Measurements from ENCODE around the gene TAF7.

DNA sequence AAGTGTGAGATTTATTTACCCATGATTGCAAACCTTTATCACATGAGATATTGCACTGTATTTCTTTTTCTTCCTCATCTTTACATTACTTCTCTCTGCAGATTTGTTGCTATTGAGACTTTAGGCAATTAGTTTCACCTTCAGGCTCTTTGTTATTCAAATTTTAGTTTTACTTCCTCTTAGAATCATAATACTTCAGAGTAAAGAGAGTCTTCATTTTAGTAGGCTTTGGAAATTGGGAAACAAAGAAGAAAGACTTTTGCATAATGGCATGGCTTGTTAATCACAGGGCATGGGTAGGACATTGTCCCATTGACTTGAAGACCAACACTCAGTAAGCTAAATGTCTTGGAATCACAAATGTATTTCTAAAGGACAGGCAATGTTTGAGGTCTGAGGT lies 42.1 kb upstream of the TAF7 start:
- TF ChIP-seq, protein P1, sequence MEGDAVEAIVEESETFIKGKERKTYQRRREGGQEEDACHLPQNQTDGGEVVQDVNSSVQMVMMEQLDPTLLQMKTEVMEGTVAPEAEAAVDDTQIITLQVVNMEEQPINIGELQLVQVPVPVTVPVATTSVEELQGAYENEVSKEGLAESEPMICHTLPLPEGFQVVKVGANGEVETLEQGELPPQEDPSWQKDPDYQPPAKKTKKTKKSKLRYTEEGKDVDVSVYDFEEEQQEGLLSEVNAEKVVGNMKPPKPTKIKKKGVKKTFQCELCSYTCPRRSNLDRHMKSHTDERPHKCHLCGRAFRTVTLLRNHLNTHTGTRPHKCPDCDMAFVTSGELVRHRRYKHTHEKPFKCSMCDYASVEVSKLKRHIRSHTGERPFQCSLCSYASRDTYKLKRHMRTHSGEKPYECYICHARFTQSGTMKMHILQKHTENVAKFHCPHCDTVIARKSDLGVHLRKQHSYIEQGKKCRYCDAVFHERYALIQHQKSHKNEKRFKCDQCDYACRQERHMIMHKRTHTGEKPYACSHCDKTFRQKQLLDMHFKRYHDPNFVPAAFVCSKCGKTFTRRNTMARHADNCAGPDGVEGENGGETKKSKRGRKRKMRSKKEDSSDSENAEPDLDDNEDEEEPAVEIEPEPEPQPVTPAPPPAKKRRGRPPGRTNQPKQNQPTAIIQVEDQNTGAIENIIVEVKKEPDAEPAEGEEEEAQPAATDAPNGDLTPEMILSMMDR (conservative IDR thresholded peaks at IDR 0.05 in 1 of 2, IDR thresholded peaks at IDR 0.05 in 1 of 2; ENCODE audit: low read depth in 1 of 2, low read length in 2 of 2) = no peak
- TF ChIP-seq EZH2 (IDR thresholded peaks at IDR 0.05; ENCODE audit: low read length, missing control alignments) = no peak

All from fibroblast of lung (primary cell).